HT1080 (cell line): Measurements from ENCODE around the gene SIPA1. TPM values are rescaled to one million over a fixed set of nuclear protein-coding genes. Genes with fewer than 3 reads are reported as not detected.
A peak's percentile ranks its signal among the peaks of the same experiment; 100 is the strongest.
"Not testable (repeated sequence)": the region's sequence is repeated elsewhere in the genome, so short reads cannot be mapped to it uniquely, and the experiment has no call there.

Experiments used
- DNase-seq: peaks from one replicate; pipeline ENCODE4 v3.0.0-alpha.2; 2015; ENCODE audit warnings: low read depth
- total RNA-seq: library from RNA; depleted of rRNA; stranded (reverse); fragments of >200 nt; shearing (Covaris generic); gene quantifications from 2 replicates; pipeline ENCODE4 v1.2.3, GENCODE V29; 2014

The SIPA1 gene
- total RNA-seq, 1 experiment from 2014 or later, result 19.2 TPM

DNA sequence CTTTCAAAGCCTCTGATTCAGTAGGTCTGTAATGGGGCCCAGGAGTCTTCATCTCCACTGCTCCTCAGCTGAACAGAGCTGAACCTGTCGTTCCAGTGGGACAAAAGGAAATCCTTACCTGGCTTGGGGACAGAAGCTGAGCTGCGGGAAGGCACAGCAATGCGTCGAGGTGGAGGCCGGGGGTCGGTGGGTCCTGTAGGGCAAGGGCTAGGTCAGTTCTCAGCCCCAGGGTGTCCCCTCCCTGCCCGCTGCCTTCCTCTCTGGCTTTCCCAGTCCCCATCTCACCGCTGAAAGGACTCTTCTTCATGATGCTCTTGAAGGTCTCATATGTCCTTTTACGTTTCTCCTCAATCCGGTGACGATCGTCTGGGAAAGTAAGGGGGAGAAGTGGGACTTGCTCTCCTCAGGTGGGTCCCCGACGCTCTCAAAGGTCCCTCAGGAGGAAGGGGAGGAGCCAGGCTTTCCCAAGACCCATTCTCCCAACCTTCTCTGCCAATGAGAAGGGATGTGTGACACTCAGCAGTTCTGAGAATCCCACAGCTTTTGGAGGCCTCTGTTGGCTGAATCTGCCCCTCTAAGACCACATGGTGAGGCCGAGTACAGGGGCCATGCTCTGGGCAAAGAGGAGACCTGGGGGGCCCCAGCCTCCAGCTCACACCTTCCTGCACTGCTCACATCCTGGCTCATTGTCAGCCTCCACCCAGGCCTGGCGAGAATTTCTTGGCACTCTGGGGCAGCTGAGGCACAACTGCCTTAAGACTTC is 17.9 kb downstream of the SIPA1 start:
- no peak for DNase-seq

DNA sequence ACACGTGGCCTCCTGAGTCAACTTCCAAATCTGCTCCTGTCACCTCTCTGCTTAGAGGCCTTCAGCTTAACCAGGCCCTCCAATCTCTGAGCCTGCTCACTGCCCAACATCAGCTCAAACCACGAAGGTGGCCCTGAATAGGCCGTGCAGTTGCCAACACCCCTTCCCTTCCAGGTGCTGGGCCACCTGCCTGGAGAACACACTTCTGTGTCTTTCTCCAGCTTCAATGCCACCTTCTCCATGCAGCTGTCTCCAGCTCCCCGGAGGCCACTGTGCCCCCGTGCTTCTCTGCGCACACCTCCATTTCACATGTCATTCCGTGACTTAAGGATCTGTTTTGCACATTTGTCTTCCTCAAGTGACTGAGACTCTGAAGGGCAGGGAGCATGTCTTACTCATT is 19.5 kb downstream of the SIPA1 start:
- no peak for DNase-seq

DNA sequence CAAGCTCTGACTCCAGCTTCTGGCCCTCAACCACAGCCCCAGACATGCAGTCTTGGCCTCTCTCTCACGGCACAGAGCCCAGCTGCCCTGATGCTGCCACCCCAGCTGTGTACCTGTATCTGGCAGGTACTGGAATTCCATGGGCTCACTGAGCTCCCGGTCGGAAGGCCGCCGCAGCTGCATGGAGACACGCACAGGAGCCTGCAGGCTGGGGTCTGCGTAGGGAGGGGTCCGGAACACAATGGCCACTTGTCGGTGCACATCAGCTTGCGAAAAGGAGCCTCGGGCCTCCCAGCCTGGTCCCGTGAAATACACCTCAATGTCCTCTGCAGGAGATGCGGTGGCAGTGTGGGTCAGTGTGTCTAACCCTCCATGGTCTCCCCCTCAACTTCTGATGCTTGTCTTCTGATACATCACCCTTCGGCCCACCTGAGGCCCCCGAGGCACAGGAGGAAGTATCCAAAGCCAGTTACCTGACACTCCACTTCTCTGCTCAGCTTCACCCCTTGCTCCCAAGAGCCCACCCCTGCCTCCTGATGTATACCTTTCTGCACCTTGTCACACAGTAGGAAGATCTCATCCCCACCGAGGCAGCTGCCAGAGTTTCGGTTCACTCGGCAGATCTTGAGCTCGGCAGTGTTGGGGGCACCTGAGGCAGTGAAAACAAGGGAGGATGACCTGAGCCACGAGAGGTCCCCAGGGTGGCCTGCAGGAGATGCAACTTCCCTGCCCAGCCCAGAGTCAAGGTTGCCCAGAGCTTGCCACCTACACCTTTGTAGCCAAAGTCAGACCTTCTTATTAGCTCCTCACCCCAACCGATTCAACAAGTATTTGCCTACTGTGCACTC is 20.5 kb downstream of the SIPA1 start:
- DNase-seq, result no peak

GRCh38 chr11:65660038-65660437 is 22.1 kb downstream of the SIPA1 start:
- no peak for DNase-seq

DNA sequence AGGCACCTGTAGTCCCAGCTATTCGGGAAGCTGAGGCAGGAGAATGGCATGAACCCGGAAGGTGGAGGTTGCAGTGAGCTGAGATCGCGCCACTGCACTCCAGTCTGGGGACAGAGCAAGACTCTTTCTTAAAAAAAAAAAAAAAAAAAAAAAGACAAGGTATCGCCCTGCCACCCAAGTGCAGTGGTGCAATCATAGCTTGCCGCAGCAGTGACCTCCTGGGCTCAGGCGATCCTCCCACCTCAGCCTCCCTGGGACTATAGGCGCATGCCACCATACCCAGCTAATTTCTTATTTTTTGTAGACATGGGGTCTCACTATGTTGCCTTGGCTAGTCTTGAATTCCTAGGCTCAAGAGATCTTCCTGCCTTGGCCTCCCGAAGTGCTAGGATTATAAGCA is 23.0 kb downstream of the SIPA1 start:
- DNase-seq, result not testable (repeated sequence)

DNA sequence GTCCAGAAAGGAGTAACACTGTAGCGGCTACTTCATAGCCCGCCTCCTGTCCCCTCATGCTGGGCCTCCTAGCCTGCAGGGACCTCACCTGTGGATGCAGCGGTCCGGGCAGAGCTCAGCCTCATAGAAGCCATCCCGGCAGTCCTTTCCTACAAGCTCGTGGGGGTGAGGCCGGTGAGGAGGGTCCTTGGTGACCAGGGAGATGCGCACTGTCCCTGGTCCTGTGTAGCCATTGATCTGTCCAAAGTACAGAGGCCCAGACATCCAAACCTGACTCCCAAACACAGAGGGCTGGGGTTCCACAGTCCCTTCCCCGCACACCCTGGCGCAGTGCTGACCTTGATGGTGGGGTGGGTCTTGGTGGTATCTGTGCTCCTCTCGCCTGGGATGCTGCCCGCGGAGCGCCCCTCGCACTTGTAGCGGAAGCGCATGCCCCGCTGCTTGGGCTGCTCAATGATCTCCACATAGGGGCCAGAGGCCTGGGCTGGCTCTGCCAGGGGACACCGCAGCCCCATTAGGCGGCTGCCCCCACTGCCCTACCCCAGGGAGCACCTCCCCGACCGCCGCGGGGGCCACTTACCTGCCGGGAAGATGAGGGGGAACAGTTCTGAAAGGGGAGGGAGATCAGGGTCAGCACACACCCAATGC is 23.8 kb downstream of the SIPA1 start:
- DNase-seq, result no peak

- no peak for DNase-seq
These were observed 24.4 kb downstream of the SIPA1 start for GRCh38 chr11:65662247-65662798.

GRCh38 chr11:65662799-65663638 is 25.1 kb downstream of the SIPA1 start, which contains the start of gene RELA:
Gene RELA, minus strand, starts transcription at chr11:65662916. Its CDS starts 84 bp downstream, at chr11:65662832.
- peak; percentile 89 for DNase-seq

DNA sequence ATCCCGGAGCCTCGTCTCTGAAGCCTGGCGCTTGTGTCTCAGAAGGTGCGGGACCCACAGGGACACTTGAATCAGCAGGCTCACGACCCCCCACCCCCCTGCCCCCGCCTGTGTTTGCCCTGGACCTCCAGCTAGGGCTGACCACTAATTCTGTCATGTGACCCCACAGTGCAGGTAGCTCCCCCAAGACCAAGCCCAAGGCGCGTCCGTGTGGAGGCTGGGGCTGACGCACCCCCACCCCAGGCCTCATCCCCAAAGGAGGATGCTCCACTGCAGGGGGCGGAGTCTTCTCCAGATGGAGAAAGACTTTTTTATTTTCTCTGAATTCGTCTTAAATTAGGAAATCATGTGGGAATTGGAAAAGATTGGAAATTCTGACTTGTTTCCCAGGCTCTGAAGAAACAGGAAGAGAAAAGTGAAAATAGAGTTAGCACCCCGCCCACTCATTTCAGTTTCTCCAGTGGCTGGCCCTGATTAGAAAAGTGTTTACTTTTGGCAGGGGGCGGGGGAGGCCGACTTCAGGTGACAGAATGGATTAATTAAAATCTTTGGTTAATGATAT is 25.8 kb downstream of the SIPA1 start:
- no peak for DNase-seq

DNA sequence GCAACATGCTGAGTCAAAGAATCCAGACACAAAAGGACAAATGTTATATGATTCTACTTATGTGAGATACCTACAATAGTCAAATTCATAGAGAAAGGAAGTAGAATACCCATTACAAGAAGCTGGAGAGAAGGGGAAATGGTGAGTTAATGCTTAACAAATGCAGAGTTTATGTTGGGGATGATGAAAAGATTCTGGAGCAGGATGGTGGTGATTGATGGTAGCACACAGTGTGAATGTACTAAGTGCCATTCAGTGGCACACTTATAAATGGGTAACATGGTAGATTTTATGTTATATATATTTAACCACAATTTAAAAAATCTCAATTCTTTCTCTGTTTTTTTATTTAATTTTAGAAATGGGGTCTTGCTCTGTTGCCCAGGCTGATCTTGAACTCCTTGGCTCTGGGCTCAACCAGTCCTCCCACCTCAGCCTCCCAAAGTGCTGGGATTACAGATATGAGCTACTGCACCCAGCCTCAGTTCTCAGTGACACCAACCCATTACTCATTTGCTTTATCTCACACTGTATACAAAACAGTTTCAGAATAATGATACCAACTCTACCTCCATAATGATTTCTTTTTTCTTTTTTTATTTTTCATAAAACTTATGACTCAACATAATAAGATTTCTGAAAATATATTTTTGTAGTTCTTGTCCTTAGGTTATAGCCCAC is 34.4 kb downstream of the SIPA1 start:
- no peak for DNase-seq

GRCh38 chr11:65672982-65673381 is 35.1 kb downstream of the SIPA1 start:
- DNase-seq, result no peak

DNA sequence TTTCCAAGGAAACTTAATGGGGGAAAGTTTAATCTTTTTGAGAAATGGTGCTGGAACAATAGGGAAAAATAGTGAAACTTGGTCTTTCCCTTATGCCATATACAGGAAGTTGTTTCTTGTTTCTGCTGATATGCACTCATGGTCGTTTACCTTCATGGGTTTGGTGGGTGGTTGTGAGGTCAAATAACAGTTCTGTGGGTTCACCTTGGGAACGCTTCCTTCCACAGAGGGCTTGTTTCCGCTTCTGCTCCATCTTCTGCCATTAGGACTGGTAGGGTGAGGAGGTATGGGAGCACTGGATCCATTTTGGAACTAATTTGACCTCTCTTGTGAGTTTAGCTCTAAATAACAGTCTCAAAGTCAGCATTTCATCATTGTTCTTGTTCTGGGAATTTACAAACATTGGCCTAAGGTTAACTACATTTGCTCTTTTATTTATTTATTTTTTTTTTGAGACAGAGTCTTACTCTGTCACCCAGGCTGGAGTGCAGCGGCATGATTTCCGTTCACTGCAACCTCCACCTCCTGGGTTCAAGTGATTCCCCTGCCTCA is 42.4 kb downstream of the SIPA1 start:
- DNase-seq, result no peak

GRCh38 chr11:65683480-65683879 is 45.6 kb downstream of the SIPA1 start:
- not testable (repeated sequence) for DNase-seq

DNA sequence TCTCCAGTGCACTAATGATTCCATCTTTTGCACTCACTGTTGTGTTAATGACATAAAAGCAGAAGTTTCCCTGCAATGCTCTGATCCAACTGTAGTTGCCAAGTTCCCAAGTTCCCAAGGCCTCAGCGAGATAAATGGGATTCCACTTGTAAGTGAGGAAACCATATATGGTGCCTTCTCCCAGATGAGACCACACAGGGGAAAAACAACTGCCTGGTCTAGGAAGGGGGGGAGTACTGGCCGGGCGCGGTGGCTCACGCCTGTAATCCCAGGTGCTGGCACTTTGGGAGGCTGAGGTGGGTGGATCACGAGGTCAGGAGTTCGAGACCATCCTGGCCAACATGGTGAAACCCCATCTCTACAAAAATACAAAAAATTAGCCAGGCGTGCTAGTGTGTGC is 48.1 kb downstream of the SIPA1 start:
- no peak for DNase-seq

DNA sequence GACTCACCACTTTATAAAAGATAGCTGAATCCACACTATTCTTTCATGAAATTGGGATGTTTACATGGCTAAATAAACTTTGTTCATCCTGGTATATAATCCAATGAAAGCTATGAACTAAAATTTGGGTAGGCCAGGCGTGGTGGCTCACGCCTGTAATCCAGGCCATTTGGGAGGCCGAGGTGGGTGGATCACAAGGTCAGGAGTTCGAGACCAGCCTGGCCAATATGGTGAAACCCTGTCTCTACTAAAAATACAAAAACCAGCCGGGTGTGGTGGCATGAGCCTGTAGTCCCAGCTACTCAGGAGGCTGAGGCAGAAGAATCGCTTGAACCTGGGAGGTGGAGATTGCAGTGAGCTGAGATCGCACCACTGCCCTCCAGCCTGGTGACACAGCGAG is 53.9 kb downstream of the SIPA1 start:
- DNase-seq, result not testable (repeated sequence)

GRCh38 chr11:65692367-65692766 is 54.5 kb downstream of the SIPA1 start:
- no peak for DNase-seq

- DNase-seq, result peak; percentile 66
These were observed 57.7 kb downstream of the SIPA1 start for GRCh38 chr11:65695459-65696241.

DNA sequence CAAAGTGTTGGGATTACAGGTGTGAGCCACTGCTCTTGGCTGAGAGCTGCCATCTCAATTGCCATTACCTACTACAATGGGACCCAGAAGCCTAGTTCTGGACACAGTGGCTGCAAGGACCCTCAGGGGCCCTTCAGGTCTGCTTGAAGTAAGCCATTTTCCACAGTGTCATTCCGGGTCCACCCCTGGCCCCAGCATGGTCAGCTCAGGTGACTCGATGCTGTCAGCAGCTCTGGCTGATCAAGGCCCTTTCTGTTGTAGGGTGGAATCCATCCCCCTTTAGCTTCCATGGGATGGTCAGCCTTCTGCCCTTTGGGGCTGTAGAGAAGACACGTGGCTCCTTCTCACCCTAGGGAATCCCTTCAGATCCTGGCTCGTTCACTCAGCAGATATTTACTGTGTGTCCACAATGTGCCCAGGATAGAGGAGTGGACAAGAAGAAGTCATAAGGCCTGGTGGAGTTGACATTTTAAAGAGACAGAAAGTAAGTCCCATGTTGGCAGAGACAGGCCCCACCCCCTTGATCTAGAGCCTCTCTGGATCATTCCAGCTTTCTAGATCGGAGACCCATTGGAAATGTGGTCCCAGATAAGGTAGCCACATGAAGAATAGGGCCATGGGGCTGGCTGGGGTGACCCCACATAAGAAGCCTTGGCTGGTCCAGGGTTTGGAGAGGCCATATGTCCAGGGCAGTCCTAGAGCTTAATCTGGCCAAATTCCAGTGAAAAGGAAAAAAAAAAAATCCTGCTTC is 59.1 kb downstream of the SIPA1 start:
- DNase-seq, result no peak
